GM21515 (cell line): ENCODE results near the gene AP2B1.
"Not testable (repeated sequence)": the region's sequence is repeated elsewhere in the genome, so short reads cannot be mapped to it uniquely, and the experiment has no call there.

Experiments used
- ATAC-seq: cut with Tn5 transposase; IDR thresholded peaks from one replicate; pipeline ENCODE4 v1.9.1; 2021; ENCODE audit not compliant: unreplicated experiment

The AP2B1 gene

DNA sequence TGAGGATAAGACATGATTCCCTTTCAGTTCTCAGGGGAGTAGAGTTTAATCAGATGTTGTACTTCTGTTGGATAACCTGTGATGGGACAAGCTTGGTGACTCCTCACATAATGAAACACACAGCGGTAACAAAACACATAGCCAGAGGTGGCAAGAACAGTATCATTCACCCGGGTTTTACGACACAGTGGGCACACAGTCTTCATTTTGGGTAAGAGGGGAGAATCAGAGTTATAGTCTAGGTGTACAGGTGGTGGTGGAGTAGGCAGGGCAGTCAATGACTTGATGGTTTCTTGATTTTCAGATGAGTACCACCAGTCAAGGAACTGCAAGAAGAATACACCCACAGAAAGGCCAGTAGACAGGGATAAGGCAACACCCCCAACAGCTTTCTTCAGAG lies 11.4 kb upstream of the AP2B1 start:
- no peak for ATAC-seq

DNA sequence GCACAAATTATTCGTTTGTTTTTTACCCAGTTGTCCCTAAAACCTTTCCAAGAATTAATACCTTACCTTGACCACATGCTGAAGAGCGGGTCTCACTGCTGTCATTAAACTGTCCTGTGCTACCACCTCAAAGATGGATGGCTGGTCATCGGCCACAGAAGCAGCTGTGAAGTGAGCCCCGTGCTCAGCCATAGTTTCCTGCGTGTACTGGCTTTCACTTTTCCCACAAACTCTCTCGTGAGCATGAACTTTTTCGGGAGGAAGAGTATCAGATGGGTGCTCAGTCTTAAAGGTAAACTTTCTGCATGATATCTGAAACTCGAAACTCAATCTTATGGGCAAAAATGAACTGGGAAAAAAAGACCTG lies 9.3 kb upstream of the AP2B1 start:
- ATAC-seq, result no peak

DNA sequence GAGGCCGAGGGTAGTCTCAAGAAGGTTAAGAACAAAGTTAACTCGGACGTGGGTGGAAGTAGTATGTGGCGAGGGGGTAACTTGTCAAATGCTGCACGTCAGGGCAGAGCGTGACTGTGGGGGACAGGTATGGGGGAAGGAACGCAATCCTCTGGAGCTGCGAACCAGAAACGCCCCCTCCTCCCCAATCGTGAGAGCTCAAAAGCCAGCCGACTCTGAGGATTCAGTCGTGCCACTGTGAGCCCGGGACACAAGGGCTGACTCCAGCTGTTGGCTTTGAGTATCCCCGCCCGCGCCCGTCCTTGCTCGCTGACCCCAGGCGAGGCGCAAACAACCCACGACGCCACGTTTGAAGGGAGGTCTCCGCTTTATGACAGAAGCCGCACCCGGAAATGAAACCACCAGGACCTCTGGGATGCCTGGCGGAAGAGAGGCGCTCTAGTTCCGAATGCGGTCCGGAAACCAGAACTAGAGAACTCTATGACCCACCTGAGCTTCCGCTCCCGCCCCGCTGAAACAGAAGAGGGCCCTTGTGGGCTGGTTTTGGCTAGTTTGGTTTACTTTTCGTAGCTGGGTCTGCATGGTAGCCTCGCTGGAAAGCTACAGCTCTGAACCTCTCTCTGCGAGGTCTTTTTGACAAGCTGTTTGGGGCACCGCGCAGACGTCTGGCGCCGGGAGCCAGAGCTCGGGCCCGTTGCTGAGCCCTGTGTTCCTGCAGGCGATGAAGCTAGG lies 8.8 kb upstream of the AP2B1 start, which contains the start of gene PEX12:
Gene PEX12 (minus strand): TSS at position 375 of the 732 bp plus-strand sequence. CDS start 550 bp downstream, outside the sequence.
- peak; percentile 86 for ATAC-seq

DNA sequence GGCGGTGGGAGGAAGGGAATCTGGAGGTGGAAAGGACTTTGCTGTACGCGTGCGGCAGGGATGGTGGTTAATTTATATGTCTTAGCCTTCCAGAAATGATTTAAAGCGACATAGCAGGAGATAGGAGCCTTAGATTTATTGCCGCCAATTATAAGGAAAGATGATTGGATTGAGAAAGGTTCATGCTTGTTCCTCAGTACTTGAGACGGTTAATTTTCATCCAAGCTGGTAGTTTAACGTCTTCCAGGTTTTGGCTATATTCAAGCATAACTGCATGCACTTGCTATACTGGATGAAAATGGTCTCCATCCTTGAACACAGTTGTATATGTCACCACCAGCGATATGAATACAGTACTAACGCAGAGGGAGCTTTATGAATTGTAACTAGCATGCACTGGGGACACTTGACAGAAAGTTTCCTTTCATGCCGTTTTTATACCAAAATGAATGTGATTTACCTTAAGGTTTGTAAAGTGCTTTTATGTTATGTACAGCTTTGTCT lies 8.1 kb upstream of the AP2B1 start:
- no peak for ATAC-seq

DNA sequence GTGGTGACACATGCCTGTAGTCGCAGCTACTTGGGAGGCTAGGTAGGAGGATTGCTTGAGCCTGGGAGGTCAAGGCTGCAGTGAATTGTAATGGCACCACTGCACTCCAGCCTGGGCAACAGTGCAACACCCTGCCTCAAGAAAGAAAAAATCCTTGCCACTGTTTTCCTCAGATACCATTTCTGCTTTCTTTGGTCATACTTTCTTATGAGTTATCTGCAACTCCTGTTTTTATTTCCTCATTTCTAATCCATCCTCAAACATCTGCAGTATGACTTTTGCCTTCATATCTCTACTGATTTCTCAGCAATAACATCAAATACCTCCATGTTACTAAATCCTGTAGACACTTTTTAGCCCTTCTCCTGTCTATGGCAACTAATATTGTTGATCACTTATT lies 3.1 kb upstream of the AP2B1 start:
- ATAC-seq, result no peak

DNA sequence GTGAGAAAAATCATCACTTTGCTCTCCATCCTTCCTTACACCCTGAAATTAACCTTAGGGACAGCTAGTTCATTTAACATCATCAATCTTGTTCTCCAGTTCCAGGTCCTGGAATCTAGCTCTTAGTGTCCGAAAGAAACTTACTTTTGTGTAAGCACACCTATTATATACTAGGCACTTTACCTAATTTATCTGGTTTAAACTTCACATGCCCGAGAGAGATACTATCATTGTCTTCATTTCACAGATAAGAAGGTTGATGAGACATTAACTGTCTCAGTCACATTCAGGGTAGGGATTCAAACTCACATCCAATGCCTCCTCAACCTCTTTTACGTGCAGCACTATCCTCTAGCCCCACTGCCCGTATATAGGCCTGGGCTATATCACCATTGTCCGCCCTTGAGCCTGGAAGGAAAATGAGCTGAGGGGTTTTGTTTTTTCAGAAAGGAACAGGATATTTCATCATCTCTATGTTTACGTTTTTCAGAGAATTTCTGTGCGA lies 501 bp upstream of the AP2B1 start:
- ATAC-seq, result peak; percentile 22

DNA sequence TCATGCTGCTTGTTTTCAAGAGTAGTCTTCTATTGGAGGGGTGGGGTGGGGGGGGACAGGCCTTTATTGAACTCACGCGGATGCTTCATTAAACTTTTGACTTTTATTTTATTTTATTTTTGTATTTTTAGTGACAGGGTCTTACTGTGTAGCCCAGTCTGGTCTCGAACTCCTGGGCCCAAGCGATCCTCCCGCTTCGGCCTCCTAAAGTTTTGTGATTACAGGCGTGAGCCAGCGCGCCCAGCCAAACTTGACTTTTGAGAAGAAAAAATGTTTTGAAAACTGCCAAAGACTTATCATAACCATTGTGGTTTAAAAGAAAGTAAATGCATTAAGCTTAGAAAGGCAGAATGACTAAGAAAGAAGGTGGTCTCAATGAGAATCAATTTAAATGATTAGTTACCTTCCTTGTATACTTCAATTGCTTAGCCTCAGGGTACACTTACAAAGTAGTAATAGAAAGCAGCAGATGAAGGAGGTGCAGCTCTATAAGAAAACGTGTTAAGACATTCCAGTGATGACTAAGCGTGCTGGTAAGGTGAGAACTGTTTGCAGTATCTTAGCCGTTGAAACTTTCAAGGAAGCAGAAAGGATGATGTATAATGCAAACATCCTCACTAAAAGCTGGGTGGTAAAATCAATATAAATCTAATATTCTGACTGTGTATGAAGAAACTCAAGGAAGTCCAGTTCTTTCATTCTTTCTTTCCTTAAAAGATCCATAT lies 1.2 kb downstream of the AP2B1 start:
- no peak for ATAC-seq

DNA sequence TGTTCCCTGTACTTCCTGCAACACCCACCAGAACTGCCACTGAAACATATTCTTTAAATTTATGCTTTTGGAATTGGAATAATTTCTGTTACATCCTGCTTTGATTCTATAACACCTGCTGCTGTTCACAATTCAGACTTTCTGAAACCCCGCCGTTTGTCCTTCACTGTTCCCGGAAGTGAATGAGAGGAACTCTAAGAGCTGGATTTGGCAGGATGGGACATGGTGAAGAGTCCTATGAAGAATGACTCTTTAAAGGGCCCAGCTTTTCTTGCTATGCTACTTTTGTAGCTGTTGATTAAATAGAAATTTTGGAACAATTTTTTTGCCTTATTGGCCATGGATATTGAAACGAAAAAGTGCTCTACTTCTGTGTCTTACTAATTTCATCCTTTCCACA lies 8.9 kb downstream of the AP2B1 start:
- no peak for ATAC-seq

DNA sequence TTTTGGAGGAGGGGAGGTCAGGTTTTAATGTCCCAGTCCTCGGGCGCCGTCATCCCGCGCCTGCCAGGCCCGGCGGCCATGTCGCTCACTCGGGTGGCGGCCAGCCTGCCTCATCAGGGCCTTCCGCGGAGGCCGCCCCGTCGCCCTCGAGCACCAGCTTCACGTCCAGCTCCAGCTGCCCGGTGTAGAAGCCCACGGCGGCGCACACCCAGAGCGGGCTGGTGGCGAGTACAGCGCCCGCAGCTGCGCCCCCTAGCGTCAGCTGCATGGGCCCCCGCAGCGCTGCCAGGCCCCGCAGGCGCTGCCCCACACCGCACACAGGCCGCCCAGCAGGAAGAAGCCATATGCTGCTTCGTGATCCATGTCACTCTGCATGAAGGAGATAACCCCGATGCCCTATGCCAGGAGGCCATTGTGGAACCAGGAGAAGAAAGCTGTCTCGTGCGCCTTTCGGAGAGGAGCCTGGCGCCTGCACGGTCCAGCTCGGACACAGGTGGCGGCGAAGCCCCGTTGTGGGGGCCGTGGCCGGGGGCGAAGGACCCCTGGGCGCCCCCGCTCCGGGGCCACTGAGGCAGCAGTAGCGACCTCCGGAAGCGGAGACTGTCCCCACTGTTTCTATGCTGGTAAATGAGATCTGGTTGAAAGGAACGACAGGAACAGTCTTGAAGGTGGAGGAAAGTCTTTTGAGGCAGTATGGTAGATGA lies 9.6 kb downstream of the AP2B1 start:
- no peak for ATAC-seq

DNA sequence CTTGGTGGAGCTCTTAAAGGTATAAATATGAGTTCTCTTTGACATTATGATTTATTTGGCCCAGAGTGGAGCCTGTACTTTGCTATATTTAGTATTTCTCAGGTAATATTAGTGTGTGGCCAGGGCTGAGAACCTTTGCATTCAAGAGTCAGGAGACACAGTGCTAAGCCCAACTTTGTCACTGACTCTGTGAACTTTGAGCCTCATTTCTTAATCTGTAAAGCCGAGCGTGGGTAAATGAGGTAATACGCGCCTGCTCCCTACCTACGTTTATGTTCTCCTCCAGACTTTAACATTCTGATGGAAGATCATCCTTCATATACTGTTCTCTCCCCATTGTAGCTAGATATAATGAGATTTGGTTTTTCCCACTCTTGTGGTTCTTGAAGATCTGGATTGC lies 10.5 kb downstream of the AP2B1 start:
- no peak for ATAC-seq

DNA sequence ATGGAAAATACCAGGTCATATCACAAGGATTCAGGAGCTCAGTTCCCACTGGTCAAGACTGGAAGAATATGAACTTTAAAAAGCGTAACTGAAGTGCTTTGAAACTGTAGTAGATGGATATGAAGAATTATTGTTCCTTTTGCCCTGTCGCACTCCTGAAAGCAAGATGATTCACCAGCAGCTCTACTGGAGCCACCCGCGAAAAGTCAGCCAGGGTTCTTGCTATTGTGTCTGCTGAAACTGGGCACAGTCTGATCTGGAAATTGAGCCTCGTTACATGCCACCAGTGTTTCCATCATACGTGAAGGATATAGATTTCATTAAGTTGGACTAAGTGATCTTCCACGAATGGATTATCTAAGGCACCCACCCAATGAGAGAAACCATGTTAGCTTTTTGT lies 16.6 kb downstream of the AP2B1 start:
- no peak for ATAC-seq

DNA sequence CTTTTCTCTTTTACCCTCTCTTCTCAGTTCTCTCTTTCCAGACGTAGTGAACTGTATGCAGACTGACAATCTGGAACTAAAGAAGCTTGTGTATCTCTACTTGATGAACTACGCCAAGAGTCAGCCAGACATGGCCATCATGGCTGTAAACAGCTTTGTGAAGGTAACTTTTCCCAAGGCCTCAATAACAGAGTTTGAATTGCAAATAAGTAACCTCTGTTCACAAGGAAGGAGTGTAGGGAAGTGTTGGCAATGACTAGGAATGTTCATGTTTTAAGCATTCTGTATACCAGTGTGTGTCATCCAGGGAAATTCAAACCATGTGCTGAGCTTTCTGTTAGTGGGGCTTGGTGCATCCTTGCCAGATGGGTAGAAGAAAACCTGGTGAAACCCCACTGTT lies 18.6 kb downstream of the AP2B1 start:
- ATAC-seq, result no peak

DNA sequence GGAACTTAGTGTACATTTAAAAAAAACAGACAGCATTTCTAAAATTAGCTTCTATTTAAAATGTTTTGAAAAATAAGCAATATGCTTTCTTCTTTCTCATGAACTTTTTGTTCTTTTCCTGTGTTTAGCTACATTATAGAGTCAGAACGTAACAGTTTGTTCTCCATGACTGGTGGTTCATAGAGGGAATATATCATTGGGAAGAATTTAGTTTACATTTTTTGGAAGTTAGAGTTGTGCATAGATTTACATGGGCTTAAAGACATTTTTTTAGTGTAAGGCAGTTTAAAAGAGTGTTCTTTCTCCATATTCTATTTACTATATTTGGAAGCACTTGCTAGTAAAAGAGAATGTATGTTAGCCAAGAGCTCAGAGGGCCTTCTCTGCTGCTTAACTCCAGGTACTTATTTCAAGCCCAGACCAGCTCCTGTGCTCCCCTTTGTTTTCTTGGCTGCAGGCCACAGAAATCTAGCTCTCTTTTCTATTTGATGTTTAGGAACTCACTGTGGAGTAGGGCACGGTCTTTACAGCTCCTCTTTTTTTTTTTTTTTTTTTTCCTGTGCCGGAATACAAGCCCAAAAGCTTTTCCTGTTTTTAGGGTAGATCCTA lies 20.2 kb downstream of the AP2B1 start:
- ATAC-seq, result no peak

DNA sequence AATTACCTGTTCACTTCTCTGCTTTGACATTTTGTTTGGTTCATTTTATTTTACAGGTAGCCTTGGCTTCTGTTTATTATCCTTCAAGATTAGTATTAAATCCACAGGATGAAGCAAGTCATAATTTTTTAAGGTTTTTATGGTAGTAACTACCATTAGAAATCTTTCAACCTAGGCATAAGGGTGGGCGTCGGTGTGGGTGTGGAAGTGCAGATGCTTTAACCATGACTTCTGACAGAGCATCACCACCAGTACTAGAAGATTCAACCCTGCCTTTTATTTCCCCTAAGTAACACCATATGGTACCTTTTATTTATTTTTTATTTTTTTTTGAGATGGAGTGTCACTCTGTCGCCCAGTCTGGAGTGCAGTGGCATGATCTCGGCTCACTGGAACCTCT lies 22.7 kb downstream of the AP2B1 start:
- ATAC-seq, result no peak

DNA sequence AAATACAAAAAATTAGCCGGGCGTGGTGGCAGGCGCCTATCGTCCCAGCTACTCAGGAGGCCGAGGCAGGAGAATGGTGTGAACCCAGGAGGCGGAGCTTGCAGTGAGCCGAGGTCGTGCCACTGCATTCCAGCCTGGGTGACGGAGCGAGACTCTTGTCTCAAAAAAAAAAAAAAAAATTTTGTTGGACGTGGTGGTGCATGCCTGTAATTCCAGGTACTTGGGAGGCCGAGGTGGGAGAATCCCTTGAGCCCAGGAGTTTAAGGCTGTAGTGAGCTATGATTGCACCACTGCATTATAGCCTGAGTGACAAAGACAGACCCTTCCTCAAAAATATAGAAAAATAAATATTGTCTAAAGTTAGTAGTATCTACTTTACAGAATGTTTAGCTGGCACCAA lies 23.6 kb downstream of the AP2B1 start:
- ATAC-seq, result not testable (repeated sequence)

DNA sequence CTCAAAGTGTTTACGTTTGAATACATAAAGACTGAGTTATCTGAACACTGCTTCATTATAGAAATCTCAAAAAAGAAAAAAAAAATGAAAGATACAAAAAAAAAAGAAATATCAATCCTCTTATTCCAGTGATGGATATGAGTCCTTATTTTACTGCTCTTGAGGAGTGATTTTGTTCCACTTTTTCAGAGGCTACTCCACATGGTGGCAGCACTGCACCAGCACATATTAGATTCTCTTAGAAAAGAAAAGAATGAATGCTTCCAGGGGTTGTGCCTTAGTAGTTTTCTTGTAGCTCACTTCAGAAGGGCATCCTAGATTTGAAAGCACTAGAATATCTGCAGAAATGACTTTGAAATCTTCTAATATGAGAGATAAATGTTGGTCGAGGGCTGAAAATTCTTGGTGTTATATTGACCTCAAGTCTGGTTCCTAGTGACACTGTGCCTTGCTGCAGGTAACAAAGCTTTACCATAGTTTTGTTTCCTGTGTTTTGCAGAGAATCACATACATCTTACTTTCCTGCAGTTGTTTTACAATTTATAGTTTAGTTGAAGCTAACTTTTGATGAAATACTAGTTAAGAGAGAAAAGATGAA lies 25.9 kb downstream of the AP2B1 start:
- no peak for ATAC-seq

DNA sequence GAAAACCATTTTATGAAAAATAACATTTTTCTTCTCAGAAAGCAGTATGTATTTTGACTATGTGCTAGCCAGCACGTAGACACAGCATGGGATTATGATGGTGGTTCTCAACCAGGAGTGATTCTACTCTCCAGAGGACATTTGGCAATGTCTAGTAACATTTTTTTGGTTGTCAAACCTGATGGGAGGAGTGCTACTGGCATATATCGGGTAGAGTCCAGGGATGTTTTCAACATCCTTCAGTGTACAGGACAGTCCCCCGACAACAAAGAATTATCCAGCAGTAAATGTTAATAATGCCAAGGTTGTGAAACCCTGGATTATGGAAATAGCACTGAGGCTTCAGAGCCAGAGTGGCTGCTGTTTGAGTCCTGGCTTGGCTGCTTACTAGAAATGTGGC lies 27.7 kb downstream of the AP2B1 start:
- no peak for ATAC-seq

DNA sequence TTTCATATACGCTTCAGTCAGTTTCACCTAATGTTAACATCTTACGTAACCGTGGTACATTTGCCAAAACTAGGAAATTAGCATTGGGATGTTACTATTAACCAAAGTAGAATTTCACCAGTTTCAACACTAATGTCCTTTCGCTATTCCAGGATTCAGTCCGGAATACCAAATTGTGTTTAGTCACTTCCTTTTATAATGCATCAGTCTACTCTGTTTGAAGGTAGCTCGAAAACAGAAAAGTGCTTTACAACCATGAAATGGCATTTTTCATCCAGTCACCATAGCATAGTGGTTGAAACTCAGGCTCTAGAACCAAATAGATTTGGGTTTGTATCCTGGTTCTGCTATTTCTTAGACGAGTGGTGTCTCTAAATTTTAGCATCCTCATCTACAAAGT lies 29.4 kb downstream of the AP2B1 start:
- ATAC-seq, result no peak

DNA sequence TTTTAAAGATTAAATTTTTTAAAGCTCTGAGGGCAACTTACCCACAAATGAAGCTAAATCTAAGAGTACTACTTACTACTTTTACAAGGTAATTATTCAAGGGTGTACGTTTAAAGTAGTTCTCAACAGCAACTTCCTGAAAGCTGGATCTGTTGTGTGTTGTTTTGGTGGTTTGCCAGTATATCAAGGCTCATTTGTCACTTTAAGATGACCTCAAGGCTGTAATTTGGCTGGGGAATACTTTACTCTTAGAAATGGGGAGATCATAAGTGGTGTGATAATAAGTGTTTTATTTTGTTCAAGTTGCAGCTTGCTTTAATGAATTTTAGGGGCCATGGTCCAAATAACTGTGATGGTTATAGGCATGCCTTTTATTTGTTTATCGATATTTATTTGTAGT lies 30.4 kb downstream of the AP2B1 start:
- ATAC-seq, result no peak

DNA sequence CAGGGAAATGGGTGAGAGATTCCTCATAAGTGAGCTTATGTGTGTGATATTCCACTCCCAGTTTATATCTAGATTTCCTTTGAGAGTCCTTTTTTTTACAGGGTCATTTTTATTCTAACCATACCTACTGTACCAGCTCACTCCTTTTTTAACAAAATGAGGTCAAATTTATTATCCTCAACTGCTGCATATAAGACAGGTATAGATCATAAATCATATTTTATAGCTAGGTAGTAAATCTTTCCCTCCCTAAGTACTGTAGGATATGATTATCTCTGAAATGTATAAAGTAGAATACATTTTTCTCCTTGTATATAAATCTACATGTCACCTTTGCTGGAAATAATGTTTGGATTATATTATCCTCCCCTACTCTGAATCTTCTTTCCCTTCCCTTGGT lies 31.5 kb downstream of the AP2B1 start:
- ATAC-seq, result no peak

DNA sequence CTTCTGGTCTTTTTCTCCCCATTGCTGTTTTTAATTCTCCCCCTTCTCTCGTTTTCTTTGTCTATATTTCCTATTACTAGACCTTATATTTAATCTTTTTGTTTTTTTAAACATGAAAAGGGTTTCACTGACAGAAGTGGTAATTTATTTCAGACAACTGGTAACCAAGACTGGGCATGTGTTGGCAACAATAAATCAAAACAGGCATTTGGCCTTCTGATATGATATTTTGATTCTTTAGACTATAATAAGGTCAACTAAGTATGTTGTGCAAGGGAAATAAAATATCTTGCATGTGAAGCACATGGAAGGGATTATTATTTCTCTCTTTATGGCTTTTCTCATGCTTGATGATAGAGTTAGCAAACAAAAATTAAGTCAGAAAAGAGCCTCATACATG lies 34.6 kb downstream of the AP2B1 start:
- ATAC-seq, result no peak
